NCI-H2107 (cell line): ENCODE data around the gene TEAD2.
"Not testable (repeated sequence)": the region's sequence is repeated elsewhere in the genome, so short reads cannot be mapped to it uniquely, and the experiment has no call there.

ENCODE experiments used
- DNase-seq: peaks from one replicate; lab custom pipeline; 2025; lab: John Stamatoyannopoulos, UW

TEAD2 gene

DNA sequence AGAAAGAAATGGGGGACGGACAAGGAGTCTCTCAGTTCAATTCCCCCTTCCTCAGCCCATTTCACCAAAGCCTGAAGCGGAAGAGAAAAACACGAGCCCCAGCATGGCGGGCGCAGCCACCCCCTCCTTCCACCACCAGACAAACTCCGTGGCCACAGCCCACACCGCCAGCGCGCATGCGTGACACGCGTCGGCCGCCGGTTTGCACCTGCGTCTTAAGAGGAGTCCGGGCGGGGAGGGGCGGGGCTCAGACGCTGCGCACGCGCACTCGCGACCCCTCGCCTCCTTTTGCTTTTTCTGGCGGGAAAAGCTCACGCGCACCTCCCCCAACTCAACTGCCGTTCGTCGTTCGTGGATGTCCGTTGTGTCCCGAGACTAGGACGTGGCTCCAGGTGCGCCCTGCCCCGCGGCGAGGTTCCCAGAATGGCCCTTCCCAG is 25.7 kb upstream of the TEAD2 start, which contains the start of gene KASH5:
Gene KASH5 (plus strand): TSS at position 314 of the 437 bp plus-strand sequence. CDS start 2,635 bp downstream, outside the sequence.
- DNase-seq = no peak

- no peak for DNase-seq
Measured at GRCh38 chr19:49383599-49383998, 21.4 kb upstream of the TEAD2 start.

- no peak for DNase-seq
Measured at GRCh38 chr19:49382639-49383038, 20.4 kb upstream of the TEAD2 start.

DNA sequence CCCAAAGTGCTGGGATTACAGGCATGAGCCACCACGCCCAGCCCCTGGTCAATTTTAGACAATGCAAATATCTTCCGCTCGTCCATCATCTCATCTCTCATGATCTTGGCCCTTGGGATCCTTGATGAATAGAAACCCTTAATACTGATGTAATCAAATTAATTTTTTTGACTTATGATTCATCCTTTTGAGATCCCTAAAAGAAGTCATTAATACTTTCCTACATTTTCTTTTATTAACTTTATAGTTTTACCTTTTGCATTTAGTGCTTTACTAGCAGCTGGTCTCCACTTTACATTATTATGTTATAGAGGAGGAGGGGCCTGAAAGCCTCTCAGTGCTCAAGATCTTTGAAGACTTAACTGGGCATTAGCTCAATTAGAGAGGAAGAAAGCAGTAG is 18.2 kb upstream of the TEAD2 start:
- no peak for DNase-seq

DNA sequence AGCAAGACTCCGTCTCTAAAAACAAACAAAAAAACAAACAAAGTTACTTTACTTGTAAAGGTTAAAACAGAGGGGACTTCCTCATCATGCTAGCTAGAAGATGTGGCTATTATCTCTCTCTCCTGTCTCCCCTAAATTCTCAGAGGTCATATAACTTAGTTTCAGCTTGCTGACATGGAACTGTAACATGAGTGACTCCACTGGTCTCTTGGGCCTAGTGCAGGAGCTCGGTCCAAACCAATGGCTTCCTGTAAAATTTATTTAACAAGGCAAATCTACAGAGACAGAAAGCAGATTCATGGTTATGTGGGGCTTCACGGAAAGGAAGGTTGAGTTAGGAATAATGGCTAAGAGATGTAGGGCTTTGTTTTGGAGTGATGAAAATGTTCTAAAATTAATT is 16.3 kb upstream of the TEAD2 start:
- no peak for DNase-seq

- DNase-seq = no peak
Measured at GRCh38 chr19:49374665-49375434, 12.6 kb upstream of the TEAD2 start.

- DNase-seq = not testable (repeated sequence)
Measured at GRCh38 chr19:49373174-49373573, 11.0 kb upstream of the TEAD2 start.

DNA sequence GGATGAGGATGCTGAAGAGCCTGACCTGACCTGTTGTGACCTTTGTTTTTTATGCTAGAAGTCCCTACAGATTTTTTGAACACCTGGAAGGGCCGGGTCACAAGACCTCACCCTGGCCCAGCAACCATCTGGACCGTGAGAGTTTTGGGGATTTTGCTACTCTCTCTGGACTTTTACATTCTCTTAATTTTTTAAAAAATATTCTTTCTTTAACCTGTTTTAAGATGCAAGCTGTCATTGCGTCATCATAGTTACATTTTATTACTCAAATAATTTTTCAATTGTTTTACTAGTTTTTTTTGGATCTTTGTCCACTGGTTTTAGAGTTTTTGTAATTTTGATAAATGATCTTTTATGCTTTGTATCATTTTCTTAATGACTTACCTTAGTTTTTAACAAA is 9.0 kb upstream of the TEAD2 start:
- DNase-seq = no peak

DNA sequence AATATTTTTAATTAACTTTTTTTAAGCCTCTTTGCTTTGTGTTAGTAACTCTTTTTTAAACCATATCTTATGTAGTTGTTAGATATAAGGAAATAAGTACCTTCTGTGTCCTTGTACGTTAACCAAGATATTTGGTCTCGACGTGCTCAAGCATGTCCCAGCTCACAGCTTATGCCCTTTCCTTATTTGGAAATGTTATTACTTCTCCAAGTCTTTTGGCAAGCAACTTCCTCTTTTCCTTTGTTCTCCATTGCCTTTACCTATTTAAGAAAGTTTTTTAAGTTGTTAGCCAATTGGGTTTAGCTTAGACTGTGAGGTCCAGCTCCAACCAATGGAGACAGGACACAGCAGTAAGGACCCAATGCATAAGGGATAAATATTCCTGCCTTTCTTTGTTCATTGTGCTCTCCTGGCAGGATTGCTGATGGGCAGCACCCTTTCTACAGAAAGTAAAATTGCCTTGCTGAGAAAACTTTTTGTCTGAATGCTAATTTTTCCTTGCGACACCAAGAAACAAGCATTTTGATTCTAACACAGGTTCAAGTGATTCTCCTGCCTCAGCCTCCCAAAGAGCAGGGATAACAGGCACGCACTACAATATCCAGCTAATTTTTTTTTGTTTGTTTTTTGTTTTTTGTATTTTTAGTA is 6.6 kb upstream of the TEAD2 start:
- DNase-seq = no peak

DNA sequence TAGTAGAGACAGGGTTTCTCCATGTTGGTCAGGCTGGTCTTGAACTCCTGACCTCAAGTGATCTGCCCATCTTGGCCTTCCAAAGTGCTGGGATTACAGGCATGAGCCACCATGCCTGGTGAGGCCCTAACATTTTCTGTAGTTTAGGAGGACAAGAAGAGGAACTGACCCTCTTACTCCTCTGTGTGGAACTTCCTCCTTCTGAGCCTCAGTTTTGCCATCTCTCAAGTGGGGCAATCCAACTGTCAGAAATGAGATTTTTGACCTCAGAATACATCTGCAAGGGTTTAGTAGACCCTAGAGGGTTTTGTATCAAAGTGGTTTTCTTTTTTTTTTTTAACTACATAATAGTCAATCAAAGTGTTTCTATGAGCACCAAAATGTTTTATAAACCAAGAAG is 3.9 kb upstream of the TEAD2 start:
- no peak for DNase-seq

- DNase-seq = no peak
Measured at GRCh38 chr19:49364083-49364737, 2.0 kb upstream of the TEAD2 start.

GRCh38 chr19:49363268-49364082 is 1.3 kb upstream of the TEAD2 start, which contains the start of gene DKKL1:
TSS of gene DKKL1 (plus strand) at chr19:49363877. CDS start at chr19:49363999, 122 bp downstream.
- DNase-seq = no peak

DNA sequence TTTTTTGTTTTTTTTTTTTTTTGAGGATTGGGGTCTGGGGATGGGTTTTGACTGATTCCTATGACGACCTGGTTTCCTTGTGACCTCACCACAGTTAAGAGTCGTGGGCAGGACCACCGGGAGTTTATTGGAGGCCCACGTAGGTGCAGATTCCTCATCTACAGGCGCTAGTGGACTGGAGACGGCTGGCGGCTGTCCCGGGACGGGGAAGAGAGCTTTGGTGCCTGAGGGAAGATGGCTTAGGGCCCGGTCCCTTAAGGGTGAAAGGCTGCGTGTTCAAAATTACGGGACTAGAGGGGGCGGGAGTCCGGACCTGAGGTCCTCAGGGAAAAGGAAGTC is 682 bp upstream of the TEAD2 start:
- no peak for DNase-seq

- DNase-seq = no peak
Measured at GRCh38 chr19:49361438-49362047, 673 bp downstream of the TEAD2 start.

DNA sequence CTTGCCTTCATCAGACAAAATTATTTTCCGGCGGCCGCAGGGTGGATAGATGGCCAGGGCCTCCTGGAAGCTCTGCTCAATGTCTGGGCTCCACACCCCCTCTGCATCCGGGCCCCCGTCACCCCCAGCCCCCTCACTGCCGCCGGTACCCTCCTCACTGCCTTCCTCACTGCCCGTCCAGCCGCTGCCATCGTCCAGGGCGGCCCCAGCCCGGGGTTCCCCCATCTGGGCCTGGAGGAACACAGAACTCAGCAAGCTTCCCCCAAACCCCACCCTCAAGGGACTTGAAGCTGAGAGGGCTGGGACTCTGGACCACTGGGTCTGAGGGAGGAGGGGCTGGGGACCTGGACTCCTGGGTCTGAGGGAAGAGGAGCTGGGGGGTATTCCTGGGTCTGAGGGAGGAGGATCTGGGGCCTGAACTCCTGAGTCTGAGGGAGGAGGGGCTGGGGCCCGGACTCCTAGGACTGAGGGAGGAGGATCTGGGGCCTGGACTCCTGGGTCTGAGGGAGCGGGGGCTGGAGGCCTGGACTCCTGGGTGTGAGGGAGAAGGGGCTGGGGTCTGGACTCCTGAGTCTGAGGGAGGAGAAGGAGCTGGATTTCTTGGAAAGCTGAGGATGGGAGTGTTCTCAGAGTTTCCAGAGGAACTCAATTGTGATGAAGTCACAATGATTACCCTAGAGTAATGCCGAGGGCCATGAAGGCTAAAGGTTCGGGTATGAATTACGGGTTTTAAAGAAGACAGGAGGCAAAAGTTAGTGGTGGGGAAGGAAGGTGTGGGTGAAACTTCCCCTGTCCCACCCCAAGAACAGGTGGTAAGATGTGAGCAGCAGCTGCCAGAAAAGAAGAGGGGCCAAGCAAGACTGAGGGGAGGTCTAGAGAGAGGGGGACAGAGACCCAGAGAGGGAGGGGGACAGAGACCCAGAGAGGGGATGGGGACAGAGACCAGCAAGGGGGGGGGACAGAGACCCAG is 2.1 kb downstream of the TEAD2 start:
- DNase-seq = no peak

DNA sequence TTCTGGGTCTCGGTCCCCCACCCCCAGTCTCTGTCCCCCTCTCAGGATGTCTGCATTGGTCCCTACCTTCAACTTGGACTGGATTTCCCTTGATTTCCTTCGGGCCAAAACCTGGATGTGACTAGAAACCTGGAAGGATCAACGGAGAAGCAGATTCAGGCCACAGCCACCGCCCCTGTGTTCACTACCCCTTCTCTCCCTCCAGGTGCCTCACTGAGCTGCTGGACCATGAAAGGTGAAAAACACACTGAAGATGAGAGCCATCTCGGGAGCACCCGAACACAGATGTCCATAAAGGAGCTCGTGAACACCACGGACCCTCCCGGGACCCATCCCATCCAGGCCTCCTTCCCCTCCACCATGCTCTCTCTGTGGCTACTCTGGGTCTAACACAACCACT is 5.0 kb downstream of the TEAD2 start:
- no peak for DNase-seq

DNA sequence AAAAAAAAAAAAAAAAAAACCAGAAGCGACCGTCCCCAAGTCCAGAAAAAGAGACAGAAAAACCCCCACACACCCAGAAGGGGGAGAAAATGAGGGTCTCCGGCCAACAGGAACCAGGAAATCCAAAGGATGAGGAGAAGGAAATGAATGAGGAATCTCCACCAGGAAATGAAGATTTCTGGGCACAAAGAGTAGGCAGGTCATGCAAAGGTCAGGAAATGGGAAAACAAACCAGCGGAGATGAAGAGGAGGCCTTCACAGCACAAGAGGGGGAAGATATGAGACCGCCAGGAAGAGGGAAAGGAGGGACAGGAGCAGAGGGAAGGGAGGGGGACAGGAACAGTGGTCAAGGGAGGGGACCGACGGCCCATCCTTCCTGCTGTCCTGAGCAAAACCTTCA is 5.8 kb downstream of the TEAD2 start:
- DNase-seq = no peak

- no peak for DNase-seq
Measured at GRCh38 chr19:49355909-49356353, 6.3 kb downstream of the TEAD2 start.

- DNase-seq = no peak
Measured at GRCh38 chr19:49349567-49349966, 12.6 kb downstream of the TEAD2 start.
